ENCODE measurements around the gene HNRNPLL.

DNA sequence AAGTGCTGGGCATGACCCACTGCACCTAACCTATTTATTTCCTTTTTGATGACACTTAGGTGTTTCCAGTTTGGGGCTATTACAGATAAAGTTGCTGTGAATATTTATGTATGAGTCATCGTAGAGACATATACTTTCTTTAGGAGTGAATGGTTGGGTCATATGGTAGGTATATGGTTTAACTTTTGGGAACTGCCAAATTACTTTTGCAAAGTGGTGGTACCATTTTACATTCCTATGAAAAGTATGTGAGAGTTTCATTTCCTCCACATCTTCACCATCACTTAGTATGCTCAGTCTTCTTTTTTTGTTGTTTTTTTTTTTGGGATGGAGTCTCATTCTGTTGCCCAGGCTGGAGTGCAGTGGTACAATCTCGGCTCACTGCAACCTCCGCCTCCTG is 56.1 kb downstream of the HNRNPLL start:
- TF ChIP-seq MXI1 (IDR thresholded peaks at IDR 0.05; ENCODE audit: low read depth, low read length), result no peak
- TF ChIP-seq CTCF (IDR thresholded peaks at IDR 0.05), result no peak
- no peak for TF ChIP-seq TEAD4 (IDR thresholded peaks at IDR 0.05; ENCODE audit: borderline replicate concordance, insufficient read depth)
- TF ChIP-seq EP300 (IDR thresholded peaks at IDR 0.05; ENCODE audit: borderline replicate concordance in 1 of 2, low read depth in 1 of 2, low read length in 1 of 2), result no peak
- TF ChIP-seq, protein P1, sequence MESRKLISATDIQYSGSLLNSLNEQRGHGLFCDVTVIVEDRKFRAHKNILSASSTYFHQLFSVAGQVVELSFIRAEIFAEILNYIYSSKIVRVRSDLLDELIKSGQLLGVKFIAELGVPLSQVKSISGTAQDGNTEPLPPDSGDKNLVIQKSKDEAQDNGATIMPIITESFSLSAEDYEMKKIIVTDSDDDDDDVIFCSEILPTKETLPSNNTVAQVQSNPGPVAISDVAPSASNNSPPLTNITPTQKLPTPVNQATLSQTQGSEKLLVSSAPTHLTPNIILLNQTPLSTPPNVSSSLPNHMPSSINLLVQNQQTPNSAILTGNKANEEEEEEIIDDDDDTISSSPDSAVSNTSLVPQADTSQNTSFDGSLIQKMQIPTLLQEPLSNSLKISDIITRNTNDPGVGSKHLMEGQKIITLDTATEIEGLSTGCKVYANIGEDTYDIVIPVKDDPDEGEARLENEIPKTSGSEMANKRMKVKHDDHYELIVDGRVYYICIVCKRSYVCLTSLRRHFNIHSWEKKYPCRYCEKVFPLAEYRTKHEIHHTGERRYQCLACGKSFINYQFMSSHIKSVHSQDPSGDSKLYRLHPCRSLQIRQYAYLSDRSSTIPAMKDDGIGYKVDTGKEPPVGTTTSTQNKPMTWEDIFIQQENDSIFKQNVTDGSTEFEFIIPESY (IDR thresholded peaks at IDR 0.05; ENCODE audit: borderline replicate concordance, low read depth), result no peak
- no peak for TF ChIP-seq TAF1 (IDR thresholded peaks at IDR 0.05; ENCODE audit: borderline replicate concordance, low read depth, low read length)
- TF ChIP-seq CHD2 (IDR thresholded peaks at IDR 0.05; ENCODE audit: low read length, partially characterized antibody), result no peak

Measured in SK-N-SH (cell line).